Type B pancreatic cell (in vitro differentiated cells): ENCODE measurements around the gene MYO16. TPM values are rescaled to one million over a fixed set of nuclear protein-coding genes. Genes with fewer than 3 reads are reported as not detected.

Source experiments
- DNase-seq: peaks from one replicate; pipeline ENCODE4 v3.0.0; 2021; ENCODE audit warnings: mixed read lengths; ENCODE audit not compliant: unreplicated experiment; ENCODE audit errors: extremely low spot score
- H3K27ac Mint-ChIP-seq: 2 replicates; pipeline ENCODE4 v1.8.0; 2021; ENCODE audit warnings: mild to moderate bottlenecking, mixed read lengths
- H3K27me3 Mint-ChIP-seq: 2 replicates; pipeline ENCODE4 v1.8.0; 2021; ENCODE audit warnings: mixed read lengths
- H3K36me3 Mint-ChIP-seq: 2 replicates; pipeline ENCODE4 v1.8.0; 2021; ENCODE audit warnings: mixed read lengths
- H3K4me1 Mint-ChIP-seq: one replicate; pipeline ENCODE4 v1.8.0; 2021; ENCODE audit warnings: mixed read lengths; ENCODE audit not compliant: unreplicated experiment
- H3K4me3 Mint-ChIP-seq: 2 replicates; pipeline ENCODE4 v1.8.0; 2021; ENCODE audit warnings: mild to moderate bottlenecking, mixed read lengths
- H3K9me3 Mint-ChIP-seq: 2 replicates; pipeline ENCODE4 v1.8.0; 2021; ENCODE audit warnings: mixed read lengths
- total RNA-seq: library from RNA; stranded (reverse); gene quantifications from 2 replicates; pipeline ENCODE4 v1.2.1, GENCODE V29; 2021; ENCODE audit warnings: low replicate concordance
- TF ChIP-seq, protein P1 (sequence below): fragments of 200-600 bp; sonication (generic); conservative IDR thresholded peaks from 2 replicates; pipeline ENCODE4 v1.5.0; 2021; ENCODE audit warnings: antibody characterized with exemption, mild to moderate bottlenecking

Gene MYO16
- total RNA-seq, 1 donor from 2014 or later = 1.5 TPM

DNA sequence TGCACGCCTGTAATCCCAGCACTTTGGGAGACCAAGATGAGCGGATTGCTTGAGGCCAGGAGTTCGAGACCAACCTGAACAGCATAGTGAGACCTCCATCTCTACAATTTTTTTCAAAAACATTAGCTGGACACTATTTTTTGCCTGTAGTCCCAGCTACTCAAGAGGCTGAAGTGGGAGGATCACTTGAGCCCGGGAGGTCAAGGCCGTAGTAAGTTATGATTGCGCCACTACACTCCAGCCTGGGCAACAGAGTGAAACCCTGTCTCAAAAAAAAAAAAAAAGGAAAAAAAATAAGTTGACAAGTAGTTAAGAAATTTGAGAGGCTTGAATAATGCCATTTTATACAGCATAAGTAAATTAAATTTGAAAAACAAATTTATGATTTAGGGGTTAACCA is 330.6 kb downstream of the MYO16 start:
- peaks cover 19% of the 10 kb centered on the region for H3K4me1 Mint-ChIP-seq
- H3K9me3 Mint-ChIP-seq = no peaks in the 10 kb centered on the region
- no peak overlapping the region for H3K4me3 Mint-ChIP-seq
- no peak overlapping the region for H3K27ac Mint-ChIP-seq
- H3K27me3 Mint-ChIP-seq = no peaks in the 10 kb centered on the region
- no peaks in the 10 kb centered on the region for H3K36me3 Mint-ChIP-seq
- no peak for DNase-seq
- TF ChIP-seq, protein P1, sequence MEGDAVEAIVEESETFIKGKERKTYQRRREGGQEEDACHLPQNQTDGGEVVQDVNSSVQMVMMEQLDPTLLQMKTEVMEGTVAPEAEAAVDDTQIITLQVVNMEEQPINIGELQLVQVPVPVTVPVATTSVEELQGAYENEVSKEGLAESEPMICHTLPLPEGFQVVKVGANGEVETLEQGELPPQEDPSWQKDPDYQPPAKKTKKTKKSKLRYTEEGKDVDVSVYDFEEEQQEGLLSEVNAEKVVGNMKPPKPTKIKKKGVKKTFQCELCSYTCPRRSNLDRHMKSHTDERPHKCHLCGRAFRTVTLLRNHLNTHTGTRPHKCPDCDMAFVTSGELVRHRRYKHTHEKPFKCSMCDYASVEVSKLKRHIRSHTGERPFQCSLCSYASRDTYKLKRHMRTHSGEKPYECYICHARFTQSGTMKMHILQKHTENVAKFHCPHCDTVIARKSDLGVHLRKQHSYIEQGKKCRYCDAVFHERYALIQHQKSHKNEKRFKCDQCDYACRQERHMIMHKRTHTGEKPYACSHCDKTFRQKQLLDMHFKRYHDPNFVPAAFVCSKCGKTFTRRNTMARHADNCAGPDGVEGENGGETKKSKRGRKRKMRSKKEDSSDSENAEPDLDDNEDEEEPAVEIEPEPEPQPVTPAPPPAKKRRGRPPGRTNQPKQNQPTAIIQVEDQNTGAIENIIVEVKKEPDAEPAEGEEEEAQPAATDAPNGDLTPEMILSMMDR = no peak

DNA sequence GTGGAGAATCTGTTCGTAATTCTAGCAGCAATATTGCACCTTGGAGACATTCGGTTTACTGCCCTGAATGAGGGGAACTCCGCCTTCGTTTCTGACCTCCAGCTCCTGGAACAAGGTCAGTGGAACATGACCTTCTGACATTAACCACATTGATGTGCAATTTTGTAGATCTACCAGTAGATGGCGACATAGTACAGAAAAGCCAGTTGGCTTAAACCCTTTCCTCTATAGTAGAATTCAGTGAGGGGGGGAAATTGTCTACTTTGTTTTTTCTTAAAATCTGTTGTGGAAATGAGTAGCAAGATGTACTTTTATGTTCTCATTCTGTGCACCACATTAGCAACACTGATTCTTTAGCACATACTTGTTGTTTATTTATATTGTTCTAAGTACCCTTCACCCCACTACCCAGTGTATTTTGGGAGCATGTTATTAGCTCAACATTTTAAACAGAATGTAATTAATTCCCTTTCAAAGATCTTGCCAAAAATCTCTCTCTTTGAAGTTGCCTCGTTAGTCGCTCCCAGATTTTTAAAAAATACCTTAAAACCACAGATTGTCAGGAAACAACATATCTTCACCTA is 332.2 kb downstream of the MYO16 start:
- Mint-ChIP-seq H3K36me3 (no peaks in the 10 kb centered on the region), H3K4me3 (peak overlapping the region; percentile 53), H3K4me1 (peaks cover 19% of the 10 kb centered on the region), H3K27me3 (no peaks in the 10 kb centered on the region), H3K9me3 (no peaks in the 10 kb centered on the region), H3K27ac (peak overlapping the region; percentile 24)
- TF ChIP-seq, protein P1 = peak; percentile 95
- DNase-seq = no peak

DNA sequence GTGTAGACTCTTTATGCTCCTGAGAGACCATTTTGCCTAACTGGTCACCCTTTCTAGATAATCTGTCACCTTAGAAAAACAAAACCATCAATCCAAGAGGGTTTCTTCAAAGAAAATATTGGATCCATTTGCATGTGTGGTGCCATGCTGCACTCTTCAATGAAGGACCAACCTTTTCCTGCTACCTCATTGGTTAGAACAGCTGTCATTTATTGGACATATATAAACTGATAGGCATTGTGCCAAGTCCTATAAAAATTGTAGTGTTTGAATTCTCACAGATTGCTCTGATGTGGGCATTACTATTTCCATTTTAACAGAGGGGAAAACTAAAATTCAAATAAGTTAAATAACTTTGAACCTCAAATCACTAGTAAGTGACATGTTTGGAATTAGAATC is 333.2 kb downstream of the MYO16 start:
- Mint-ChIP-seq H3K27me3 (no peaks in the 10 kb centered on the region), H3K4me1 (peaks cover 18% of the 10 kb centered on the region), H3K36me3 (no peaks in the 10 kb centered on the region), H3K9me3 (no peaks in the 10 kb centered on the region), H3K27ac (no peak overlapping the region), H3K4me3 (no peak overlapping the region)
- TF ChIP-seq, protein P1 = no peak
- no peak for DNase-seq

DNA sequence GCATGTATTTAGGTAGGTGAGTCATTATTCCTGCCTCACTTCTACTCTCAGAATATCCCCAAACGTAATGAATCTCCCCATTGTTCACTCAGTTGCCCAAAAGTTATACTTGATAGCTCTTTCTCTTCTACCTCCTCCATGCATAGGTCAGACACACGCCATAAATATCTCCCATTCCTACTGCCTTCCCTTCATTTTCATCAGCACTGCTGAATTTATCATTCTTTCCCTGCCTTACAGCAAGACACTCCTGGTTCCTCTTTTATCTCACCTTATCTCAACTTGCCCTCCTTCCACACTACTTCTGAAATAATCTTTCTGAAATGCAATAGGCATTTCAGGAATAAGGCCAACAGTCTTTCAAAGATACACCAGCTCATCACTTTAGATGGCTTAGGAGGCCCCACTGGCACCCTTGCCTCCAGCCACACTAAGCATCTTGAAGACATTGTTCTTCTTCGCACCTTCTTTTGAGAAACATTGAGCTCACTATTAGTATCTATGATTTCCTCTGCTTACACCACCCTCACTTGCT is 333.9 kb downstream of the MYO16 start:
- Mint-ChIP-seq H3K4me1 (peaks cover 15% of the 10 kb centered on the region), H3K27me3 (no peaks in the 10 kb centered on the region), H3K9me3 (no peaks in the 10 kb centered on the region), H3K36me3 (no peaks in the 10 kb centered on the region), H3K27ac (no peak overlapping the region), H3K4me3 (no peak overlapping the region)
- no peak for DNase-seq
- TF ChIP-seq, protein P1 = no peak

DNA sequence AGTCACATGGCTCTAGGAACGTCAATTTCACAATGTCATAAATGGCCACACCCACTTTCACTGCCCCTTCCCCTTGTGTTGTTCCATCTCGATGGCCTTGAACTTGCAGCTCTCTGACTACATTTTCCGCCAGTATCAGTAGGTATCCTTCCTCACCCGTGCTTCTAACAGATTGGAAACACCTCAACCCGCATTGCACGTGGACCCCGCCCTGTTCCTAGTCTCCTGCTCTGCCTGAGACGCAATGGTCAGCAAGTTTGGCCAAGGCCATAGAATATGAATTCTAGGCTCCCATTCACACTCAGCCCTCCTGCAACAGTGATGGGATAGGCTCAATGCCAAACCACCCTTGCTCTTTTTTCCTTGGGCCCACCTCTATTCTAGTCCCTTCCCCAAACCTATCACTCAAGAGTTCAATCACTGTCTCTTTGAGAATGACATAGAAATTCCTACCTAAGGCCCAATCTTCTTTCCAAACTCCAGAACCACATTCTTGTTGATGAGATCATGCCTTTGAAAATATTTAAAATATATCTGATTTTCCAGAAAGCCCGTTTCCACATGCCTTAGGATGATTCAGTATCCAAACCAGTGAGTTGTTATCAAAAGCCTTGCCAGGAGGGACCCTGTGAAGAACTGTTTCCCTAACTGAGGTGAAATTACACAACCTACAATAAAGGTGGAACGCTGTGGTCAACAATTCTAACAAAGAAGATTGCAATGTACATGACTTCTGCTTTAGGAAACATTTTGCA is 334.6 kb downstream of the MYO16 start:
- Mint-ChIP-seq H3K27ac (no peak overlapping the region), H3K9me3 (no peaks in the 10 kb centered on the region), H3K4me3 (no peak overlapping the region), H3K27me3 (no peaks in the 10 kb centered on the region), H3K36me3 (no peaks in the 10 kb centered on the region), H3K4me1 (peaks cover 14% of the 10 kb centered on the region)
- TF ChIP-seq, protein P1 = no peak
- DNase-seq = no peak
